ENCODE measurements around the gene PUM1.
A peak's percentile ranks its signal among the peaks of the same experiment; 100 is the strongest.
"Not testable (repeated sequence)": the region's sequence is repeated elsewhere in the genome, so short reads cannot be mapped to it uniquely, and the experiment has no call there.

Gene PUM1

DNA sequence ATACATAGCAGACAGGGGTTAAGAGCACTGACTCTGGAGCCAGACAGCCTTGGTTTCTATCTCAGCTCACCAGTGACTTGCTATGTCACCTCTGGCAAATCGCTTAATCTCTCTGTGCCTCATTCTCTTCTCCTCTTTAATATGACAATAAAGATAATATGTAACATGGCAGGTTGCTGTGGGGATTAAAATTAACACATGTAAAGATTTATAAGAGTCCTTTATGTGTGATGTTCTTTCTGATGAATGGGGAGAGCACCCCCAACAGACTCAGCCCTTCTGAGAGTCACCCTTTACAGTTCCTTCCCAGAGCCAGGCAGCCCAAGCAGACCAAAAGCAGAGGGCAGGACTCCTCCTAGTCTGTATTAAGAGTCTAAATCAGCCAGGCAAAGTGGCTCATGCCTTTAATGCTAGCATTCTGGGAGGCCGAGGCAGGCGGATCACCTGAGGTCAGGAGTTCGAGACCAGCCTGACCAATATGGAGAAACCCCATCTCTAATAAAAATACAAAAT, 80.5 kb downstream of the PUM1 start:
- H3K36me3 Mint-ChIP-seq (ENCODE audit: low read depth) = peaks cover 61% of the 10 kb centered on the region
- H3K4me3 Mint-ChIP-seq = no peak overlapping the region
- H3K4me1 Mint-ChIP-seq (ENCODE audit: low read depth) = peaks cover 51% of the 10 kb centered on the region
- no peak overlapping the region for H3K27ac Mint-ChIP-seq
- intact Hi-C loops (cut with micrococcal nuclease) = no loop called here
- H3K9me3 Mint-ChIP-seq = peaks cover 3% of the 10 kb centered on the region
- no peaks in the 10 kb centered on the region for H3K27me3 Mint-ChIP-seq

DNA sequence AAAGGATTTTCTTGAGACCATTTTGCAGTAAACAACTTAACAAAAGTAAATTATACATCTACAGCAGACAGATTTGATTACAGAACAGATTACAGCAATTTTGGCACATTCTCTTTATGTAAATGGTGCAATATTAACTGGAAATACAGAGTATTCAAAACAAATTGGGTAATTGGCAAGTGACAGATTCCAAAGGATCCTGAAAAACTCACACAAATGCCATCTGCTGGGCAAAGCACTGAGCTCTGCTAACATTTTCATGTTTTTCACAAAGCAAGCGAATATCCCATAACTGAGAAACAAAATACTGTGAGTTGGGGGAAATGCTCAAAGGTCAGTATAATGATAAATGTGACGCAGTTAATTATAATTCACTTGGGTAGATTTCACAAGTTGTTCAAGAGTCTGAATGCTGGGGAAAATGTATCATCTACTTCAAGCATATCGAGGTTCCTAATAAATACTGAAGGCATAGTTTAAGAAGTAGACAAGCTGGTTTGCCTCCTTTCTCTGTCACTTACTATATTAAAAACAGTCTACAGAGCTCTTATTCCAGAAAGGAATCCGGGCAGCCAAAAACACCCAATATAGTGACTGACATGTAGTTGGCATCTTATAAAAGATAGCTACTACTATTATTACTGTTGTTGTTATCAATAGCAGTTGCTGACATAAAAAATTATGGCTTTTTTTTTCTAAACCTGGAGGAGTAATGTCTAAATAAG, 81.2 kb downstream of the PUM1 start:
- intact Hi-C loops (cut with micrococcal nuclease) = no loop called here
- peaks cover 44% of the 10 kb centered on the region for H3K4me1 Mint-ChIP-seq (ENCODE audit: low read depth)
- H3K27ac Mint-ChIP-seq = no peak overlapping the region

DNA sequence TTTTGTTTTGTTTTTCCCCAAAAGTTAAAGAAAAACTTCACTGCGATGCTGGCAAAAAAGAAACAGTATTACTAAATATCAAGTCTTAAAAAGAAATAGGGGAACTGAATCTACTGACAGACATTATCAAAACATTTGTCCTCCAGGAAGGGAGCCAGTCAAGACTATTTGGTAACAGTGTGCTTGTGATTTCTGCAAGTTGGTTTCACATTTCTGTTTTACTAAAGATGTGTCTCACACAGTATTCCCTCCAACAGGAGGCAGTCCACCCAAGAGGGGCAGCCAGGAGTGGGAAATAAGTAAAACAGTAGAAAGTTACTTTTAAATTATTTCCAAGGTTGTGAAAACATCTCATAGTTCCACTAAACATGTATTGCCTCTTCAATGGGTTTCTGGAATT, 82.6 kb downstream of the PUM1 start:
- Mint-ChIP-seq H3K27me3 (no peaks in the 10 kb centered on the region), H3K36me3 (ENCODE audit: low read depth) (peaks cover 61% of the 10 kb centered on the region), H3K4me1 (ENCODE audit: low read depth) (peaks cover 33% of the 10 kb centered on the region), H3K4me3 (no peak overlapping the region), H3K27ac (peak overlapping the region; percentile 43), H3K9me3 (no peaks in the 10 kb centered on the region)
- intact Hi-C loops (cut with micrococcal nuclease) = no loop called here

More for the DNA sequence above, 81.2 kb downstream of the PUM1 start:
- H3K27me3 Mint-ChIP-seq = no peaks in the 10 kb centered on the region
- H3K9me3 Mint-ChIP-seq = no peaks in the 10 kb centered on the region
- H3K36me3 Mint-ChIP-seq (ENCODE audit: low read depth) = peaks cover 61% of the 10 kb centered on the region
- no peak overlapping the region for H3K4me3 Mint-ChIP-seq

DNA sequence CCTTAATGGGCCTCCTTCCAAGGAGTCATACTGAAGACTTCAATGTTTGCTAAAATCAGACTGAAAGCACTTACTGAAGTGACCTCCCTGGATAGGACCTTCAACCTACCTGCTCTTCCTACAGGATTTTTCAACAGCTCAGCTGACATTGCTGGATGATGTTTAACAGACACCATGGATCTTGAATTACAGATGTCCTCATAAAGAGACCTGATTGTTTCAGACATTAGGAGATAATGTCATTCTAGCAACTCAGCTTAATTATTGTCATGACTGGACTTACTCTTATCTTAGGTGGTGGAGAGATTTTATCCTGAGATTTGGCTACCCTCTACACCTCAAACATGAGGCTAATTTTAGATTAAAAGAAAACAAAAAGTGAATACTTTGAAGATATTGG, 83.1 kb downstream of the PUM1 start:
- intact Hi-C loops (cut with micrococcal nuclease) = no loop called here
- peaks cover 63% of the 10 kb centered on the region for H3K36me3 Mint-ChIP-seq (ENCODE audit: low read depth)
- H3K9me3 Mint-ChIP-seq = no peaks in the 10 kb centered on the region
- H3K4me1 Mint-ChIP-seq (ENCODE audit: low read depth) = peaks cover 38% of the 10 kb centered on the region
- H3K27ac Mint-ChIP-seq = peak overlapping the region; percentile 43
- H3K4me3 Mint-ChIP-seq = no peak overlapping the region
- H3K27me3 Mint-ChIP-seq = no peaks in the 10 kb centered on the region

DNA sequence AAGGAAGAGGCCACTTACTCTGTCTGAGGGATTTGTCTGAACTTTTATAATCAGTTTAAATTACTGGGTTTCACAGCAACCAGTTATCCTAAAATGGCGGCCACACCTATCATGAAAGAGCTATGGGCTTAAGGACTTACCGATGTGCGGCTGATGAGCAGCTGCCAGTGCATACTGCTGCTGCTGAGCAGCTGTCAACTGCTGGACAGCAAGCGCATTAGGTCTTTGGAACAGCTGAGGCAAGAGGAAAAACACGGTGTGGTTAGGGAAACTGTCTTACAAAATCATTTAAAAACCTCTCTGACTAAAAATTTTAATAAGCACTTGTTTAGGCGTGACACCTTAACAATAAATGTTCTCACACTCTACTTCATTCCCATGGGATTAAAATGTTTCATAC, 84.3 kb downstream of the PUM1 start:
- no peaks in the 10 kb centered on the region for H3K27me3 Mint-ChIP-seq
- peaks cover 50% of the 10 kb centered on the region for H3K4me1 Mint-ChIP-seq (ENCODE audit: low read depth)
- H3K4me3 Mint-ChIP-seq = no peak overlapping the region
- intact Hi-C loops (cut with micrococcal nuclease) = no loop called here
- no peaks in the 10 kb centered on the region for H3K9me3 Mint-ChIP-seq
- H3K36me3 Mint-ChIP-seq (ENCODE audit: low read depth) = peaks cover 70% of the 10 kb centered on the region
- H3K27ac Mint-ChIP-seq = no peak overlapping the region

DNA sequence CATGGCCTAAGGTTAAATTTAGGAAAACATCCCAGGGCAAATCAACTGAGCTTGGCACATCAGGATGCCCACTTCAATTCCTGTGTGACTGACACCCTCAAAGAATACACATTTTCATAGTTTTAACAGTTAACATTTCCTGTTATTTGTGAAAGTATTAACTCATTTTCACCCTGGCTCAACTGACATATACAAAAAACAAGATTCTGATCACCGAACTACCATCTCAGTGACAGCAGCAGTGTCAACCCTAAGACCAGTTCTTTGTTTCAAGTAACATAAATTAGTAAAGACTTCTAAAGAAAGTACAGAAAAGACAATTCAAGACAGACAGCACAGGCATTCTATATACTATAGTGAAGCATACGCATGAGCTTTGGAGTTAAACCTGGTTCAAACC, 88.0 kb downstream of the PUM1 start:
- intact Hi-C loops (cut with micrococcal nuclease) = no loop called here
- no peaks in the 10 kb centered on the region for H3K9me3 Mint-ChIP-seq
- H3K27me3 Mint-ChIP-seq = no peaks in the 10 kb centered on the region
- H3K4me1 Mint-ChIP-seq (ENCODE audit: low read depth) = peaks cover 36% of the 10 kb centered on the region
- peaks cover 88% of the 10 kb centered on the region for H3K36me3 Mint-ChIP-seq (ENCODE audit: low read depth)
- no peak overlapping the region for H3K27ac Mint-ChIP-seq
- no peak overlapping the region for H3K4me3 Mint-ChIP-seq

DNA sequence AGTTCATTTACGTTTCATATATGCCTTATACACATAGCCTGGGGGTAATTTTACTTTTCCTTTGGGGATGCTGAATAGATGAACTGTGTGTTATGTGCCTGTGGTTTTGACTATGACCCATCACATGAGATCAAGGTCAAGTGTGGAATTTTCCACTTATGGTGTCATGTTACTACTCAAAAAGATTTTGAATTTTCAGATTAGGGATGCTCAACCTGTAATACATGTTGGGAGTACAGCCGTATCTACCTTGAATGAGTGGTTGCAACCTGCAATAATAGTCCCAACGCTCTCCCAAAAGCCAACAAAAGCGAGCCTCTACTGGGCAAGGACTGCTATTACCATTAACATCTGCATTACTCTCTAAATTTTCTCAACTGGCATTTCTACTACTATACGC, 88.4 kb downstream of the PUM1 start:
- Mint-ChIP-seq H3K4me3 (no peak overlapping the region), H3K27ac (no peak overlapping the region), H3K9me3 (no peaks in the 10 kb centered on the region), H3K36me3 (ENCODE audit: low read depth) (peaks cover 92% of the 10 kb centered on the region), H3K4me1 (ENCODE audit: low read depth) (peaks cover 32% of the 10 kb centered on the region), H3K27me3 (no peaks in the 10 kb centered on the region)
- intact Hi-C loops (cut with micrococcal nuclease) = no loop called here

DNA sequence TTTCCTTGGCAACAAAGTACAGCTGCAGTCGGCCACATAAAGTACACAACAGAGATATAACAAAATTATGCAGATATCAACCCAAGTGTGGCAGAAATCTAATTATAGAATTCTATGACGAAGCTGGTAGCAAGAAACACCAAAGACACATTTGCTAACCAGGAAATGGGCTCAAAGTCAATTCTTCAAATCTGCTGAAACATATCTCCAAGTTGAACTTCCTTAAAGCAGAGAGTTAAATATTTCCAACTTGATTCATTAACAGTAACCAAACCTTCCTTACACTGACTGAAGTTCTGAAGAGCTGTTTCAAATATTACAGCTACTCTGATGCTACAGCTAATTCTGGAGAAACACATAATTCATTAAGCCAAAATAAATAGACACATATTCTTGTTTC, 89.4 kb downstream of the PUM1 start:
- H3K27me3 Mint-ChIP-seq = no peaks in the 10 kb centered on the region
- H3K4me3 Mint-ChIP-seq = no peak overlapping the region
- peaks cover 22% of the 10 kb centered on the region for H3K4me1 Mint-ChIP-seq (ENCODE audit: low read depth)
- no peaks in the 10 kb centered on the region for H3K9me3 Mint-ChIP-seq
- intact Hi-C loops (cut with micrococcal nuclease) = no loop called here
- H3K36me3 Mint-ChIP-seq (ENCODE audit: low read depth) = peaks cover 87% of the 10 kb centered on the region
- H3K27ac Mint-ChIP-seq = peak overlapping the region; percentile 45

DNA sequence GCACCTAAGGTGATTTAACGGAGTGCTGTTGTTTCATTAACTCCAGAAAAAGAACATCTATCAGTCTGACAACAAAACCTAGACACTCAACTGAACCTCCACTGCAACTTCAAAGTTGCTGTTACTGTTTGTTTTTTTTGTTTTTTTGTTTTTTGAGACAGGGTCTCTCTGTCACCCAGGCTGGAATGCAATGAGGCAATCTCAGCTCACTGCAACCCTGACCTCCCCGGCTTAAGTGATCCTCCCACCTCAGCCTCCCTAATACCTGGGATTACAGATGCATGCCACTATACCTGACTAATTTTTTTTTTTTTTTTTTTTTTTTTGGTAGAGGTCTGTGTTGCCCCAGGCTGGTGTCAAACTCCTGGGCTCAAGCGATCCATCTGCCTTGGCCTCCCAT, 90.3 kb downstream of the PUM1 start:
- Mint-ChIP-seq H3K4me3 (no peak overlapping the region), H3K9me3 (no peaks in the 10 kb centered on the region), H3K36me3 (ENCODE audit: low read depth) (peaks cover 82% of the 10 kb centered on the region), H3K4me1 (ENCODE audit: low read depth) (peaks cover 21% of the 10 kb centered on the region), H3K27me3 (no peaks in the 10 kb centered on the region), H3K27ac (no peak overlapping the region)
- intact Hi-C loops (cut with micrococcal nuclease) = no loop called here

DNA sequence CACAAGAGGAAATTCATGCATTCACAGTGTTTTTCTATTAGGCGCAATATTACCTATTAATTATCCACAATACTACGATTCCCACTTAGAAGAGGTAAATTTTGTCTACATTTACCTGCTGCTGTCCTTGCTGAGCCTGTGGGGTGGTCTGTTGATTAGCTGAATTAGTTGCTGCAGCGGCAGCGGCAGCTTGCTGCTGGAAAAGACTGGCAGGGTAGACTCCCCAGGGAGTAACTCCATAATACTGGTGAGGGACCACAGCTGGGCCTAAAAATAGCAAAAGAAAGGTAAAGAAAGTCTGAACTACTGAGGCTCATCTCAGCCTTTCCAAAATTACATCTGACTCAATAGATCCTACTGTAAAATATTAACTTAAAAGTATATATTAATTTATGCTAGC, 91.0 kb downstream of the PUM1 start:
- H3K27ac Mint-ChIP-seq = no peak overlapping the region
- intact Hi-C loops (cut with micrococcal nuclease) = no loop called here

DNA sequence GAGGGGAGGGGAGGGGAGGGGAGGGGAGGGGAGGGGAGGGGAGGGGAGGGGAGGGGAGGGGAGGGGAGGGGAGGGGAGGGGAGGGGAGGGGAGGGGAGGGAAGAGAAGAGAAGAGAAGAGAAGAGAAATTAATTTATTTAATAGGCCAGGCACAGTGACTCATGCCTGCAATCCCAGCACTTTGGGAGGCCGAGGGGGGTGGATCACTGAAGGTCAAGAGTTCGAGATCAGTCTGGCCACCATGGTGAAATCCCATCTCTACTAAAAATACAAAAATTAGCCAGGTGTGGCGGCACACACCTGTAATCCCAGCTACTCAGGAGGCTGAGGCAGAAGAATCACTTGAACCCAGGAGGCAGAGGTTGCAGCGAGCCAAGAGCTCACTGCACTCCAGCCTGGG, 93.2 kb downstream of the PUM1 start:
- H3K9me3 Mint-ChIP-seq; H3K27me3 Mint-ChIP-seq; H3K4me3 Mint-ChIP-seq; intact Hi-C loops (cut with micrococcal nuclease): not testable (repeated sequence)
- peak overlapping the region; percentile 69 for H3K27ac Mint-ChIP-seq
- H3K36me3 Mint-ChIP-seq (ENCODE audit: low read depth) = peaks cover 81% of the 10 kb centered on the region
- peaks cover 14% of the 10 kb centered on the region for H3K4me1 Mint-ChIP-seq (ENCODE audit: low read depth)

More for the DNA sequence above, 91.0 kb downstream of the PUM1 start:
- H3K4me3 Mint-ChIP-seq = no peak overlapping the region
- no peaks in the 10 kb centered on the region for H3K27me3 Mint-ChIP-seq
- peaks cover 21% of the 10 kb centered on the region for H3K4me1 Mint-ChIP-seq (ENCODE audit: low read depth)
- H3K9me3 Mint-ChIP-seq = no peaks in the 10 kb centered on the region
- H3K36me3 Mint-ChIP-seq (ENCODE audit: low read depth) = peaks cover 81% of the 10 kb centered on the region

DNA sequence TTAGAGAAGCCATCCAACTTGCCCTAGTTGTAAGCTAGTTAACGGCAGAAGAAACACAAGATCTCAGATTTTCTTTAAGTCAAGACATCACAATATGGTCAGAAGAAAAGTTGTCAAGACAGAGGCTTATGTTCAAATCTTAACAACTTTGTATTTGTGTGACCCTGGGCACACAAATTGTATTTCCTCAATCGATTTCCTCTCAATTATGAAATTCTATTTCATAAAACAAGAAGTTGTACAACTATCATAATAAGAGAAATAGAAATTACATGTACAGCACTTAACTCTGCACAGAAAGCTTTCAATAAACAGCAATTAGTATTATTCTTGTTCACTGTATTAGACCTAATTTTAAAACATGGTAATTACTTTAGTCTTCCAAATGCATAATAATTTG, 94.0 kb downstream of the PUM1 start:
- intact Hi-C loops (cut with micrococcal nuclease) = no loop called here
- H3K36me3 Mint-ChIP-seq (ENCODE audit: low read depth) = peaks cover 81% of the 10 kb centered on the region
- H3K4me3 Mint-ChIP-seq = no peak overlapping the region
- peaks cover 6% of the 10 kb centered on the region for H3K4me1 Mint-ChIP-seq (ENCODE audit: low read depth)
- no peak overlapping the region for H3K27ac Mint-ChIP-seq
- no peaks in the 10 kb centered on the region for H3K27me3 Mint-ChIP-seq
- H3K9me3 Mint-ChIP-seq = no peaks in the 10 kb centered on the region

DNA sequence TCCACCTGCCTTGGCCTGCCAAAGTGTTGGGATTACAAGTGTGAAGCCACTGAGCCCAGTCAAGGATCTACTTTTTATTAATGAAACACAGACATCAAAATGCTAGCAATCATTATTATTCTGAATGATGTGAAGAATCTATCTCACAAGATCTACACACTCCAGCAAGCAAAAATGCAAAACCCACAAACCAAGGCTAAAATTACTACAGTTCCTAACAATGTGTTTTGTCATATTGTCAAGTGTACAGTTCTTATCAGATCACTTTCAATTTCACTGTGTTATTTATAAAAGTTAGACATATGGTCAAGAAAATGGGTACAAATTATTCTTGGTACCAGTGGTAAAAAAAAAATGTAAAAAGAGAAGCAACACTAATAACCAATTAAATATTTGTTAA, 95.6 kb downstream of the PUM1 start:
- H3K4me1 Mint-ChIP-seq (ENCODE audit: low read depth) = no peaks in the 10 kb centered on the region

DNA sequence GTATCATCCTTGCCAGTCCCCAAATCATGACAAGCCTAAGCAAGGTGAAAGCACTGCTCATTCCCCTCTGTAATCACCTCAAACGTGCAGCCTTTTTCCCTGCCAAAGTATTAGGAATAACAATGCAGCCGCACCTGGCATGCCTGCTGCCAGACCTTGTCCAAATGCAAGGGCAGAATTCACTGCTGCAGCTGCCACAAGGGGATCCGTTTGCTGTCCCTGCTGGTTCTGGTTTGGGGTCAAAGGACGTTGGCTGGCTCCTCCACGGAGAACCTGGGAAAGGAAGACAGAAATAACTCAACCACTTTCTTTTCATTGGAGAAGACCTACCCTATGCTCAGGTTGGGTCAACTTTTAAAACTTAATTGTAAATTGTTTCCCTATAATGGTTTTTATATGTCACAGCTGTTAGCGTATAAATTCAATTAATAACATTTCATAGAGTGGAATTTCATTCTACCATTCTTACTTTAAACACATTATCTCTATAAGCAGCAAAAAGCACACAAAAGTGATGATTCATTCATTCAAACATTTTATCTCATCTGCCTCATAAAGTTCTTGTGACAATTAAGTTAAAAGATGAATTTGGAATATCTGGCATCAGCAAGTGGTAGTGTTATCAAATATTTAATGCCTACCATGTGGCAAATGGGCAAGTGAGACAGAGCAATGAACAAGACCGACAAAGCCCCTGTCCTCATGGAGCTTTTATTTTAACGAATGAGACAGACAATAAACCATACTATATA, 97.1 kb downstream of the PUM1 start:
- Mint-ChIP-seq H3K4me1 (ENCODE audit: low read depth) (no peaks in the 10 kb centered on the region), H3K36me3 (ENCODE audit: low read depth) (peaks cover 86% of the 10 kb centered on the region), H3K4me3 (no peak overlapping the region), H3K27ac (no peak overlapping the region), H3K9me3 (no peaks in the 10 kb centered on the region), H3K27me3 (no peaks in the 10 kb centered on the region)
- intact Hi-C loops (cut with micrococcal nuclease) = no loop called here

More for the DNA sequence above, 95.6 kb downstream of the PUM1 start:
- H3K9me3 Mint-ChIP-seq = no peaks in the 10 kb centered on the region
- peaks cover 86% of the 10 kb centered on the region for H3K36me3 Mint-ChIP-seq (ENCODE audit: low read depth)
- H3K27me3 Mint-ChIP-seq = no peaks in the 10 kb centered on the region
- H3K27ac Mint-ChIP-seq = no peak overlapping the region
- no peak overlapping the region for H3K4me3 Mint-ChIP-seq
- intact Hi-C loops (cut with micrococcal nuclease) = no loop called here

Data from dendritic cell treated with granulocyte-macrophage colony-stimulating factor and Interleukin-4, amounts not matched to agents 40 ng/mL and 50 ng/mL, for 4 days (primary cell).